GF-D8 (cell line): ENCODE measurements around the gene MYOF.
"Not testable (repeated sequence)": the region's sequence is repeated elsewhere in the genome, so short reads cannot be mapped to it uniquely, and the experiment has no call there.

Source experiments
- DNase-seq: peaks from one replicate; lab custom pipeline; 2025; lab: John Stamatoyannopoulos, UW

Gene MYOF

GRCh38 chr10:93420944-93421825, 60.9 kb downstream of the MYOF start:
- DNase-seq = no peak

- no peak for DNase-seq
These were observed 62.0 kb downstream of the MYOF start for GRCh38 chr10:93420091-93420490.

- not testable (repeated sequence) for DNase-seq
These were observed 63.1 kb downstream of the MYOF start for GRCh38 chr10:93419016-93419415.

GRCh38 chr10:93417921-93418320, 64.2 kb downstream of the MYOF start:
- DNase-seq = no peak

GRCh38 chr10:93417266-93417665, 64.9 kb downstream of the MYOF start:
- DNase-seq = no peak

- DNase-seq = no peak
These were observed 65.3 kb downstream of the MYOF start for GRCh38 chr10:93416824-93417223.

- no peak for DNase-seq
These were observed 66.4 kb downstream of the MYOF start for GRCh38 chr10:93415693-93416092.

- DNase-seq = peak; percentile 89
These were observed 68.9 kb downstream of the MYOF start for GRCh38 chr10:93413252-93413689.

GRCh38 chr10:93412801-93413200, 69.3 kb downstream of the MYOF start:
- peak; percentile 74 for DNase-seq

- DNase-seq = no peak
These were observed 71.3 kb downstream of the MYOF start for GRCh38 chr10:93410697-93411348.

- DNase-seq = no peak
These were observed 73.4 kb downstream of the MYOF start for GRCh38 chr10:93408783-93409182.

GRCh38 chr10:93406364-93407145, 75.6 kb downstream of the MYOF start:
- no peak for DNase-seq

GRCh38 chr10:93404048-93404354, 78.1 kb downstream of the MYOF start:
- DNase-seq = no peak

- DNase-seq = no peak
These were observed 78.7 kb downstream of the MYOF start for GRCh38 chr10:93403152-93404047.

- DNase-seq = no peak
These were observed 79.9 kb downstream of the MYOF start for GRCh38 chr10:93402192-93402591.

- DNase-seq = no peak
These were observed 83.6 kb downstream of the MYOF start for GRCh38 chr10:93398528-93398927.

- no peak for DNase-seq
These were observed 85.1 kb downstream of the MYOF start for GRCh38 chr10:93397020-93397419.

- no peak for DNase-seq
These were observed 88.9 kb downstream of the MYOF start for GRCh38 chr10:93393211-93393610.

GRCh38 chr10:93392121-93392520, 90.0 kb downstream of the MYOF start:
- no peak for DNase-seq

- DNase-seq = no peak
These were observed 91.6 kb downstream of the MYOF start for GRCh38 chr10:93390306-93391090.
